Measurements from ENCODE around the gene SLC30A9. TPM values are rescaled to one million over a fixed set of nuclear protein-coding genes. Genes with fewer than 3 reads are reported as not detected.

The SLC30A9 gene
- polyA plus RNA-seq, 6 donors from 2014 or later = 35.3 to 48.6 (median 41.5) TPM

DNA sequence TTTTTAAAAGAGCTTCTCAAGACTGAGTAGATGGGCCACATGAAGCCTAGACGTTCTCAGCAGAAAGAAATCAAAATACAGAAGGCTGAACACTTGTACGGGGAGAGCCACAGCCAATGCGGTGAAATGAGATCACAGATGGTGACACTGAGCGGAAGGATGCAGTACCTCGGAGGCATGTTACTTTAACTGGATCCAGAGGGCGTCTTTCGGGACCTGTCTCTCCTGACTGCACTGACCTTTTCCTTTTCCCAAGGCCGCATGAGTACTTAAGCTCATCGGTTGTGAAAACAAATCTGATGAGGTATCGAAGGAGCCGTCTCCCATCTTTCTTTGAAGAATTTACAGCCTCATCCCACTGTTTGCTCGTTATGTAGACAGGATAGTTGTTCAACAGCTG, 129.6 kb downstream of the SLC30A9 start:
- no peak for DNase-seq
- Mint-ChIP-seq H3K4me3 (no peak overlapping the region), H3K4me1 (peaks cover 0 to 4% (median 0%) of the 10 kb centered on the region in 3 donors), H3K27ac (no peak overlapping the region), H3K9me3 (no peaks in the 10 kb centered on the region), H3K36me3 (peaks cover 39 to 65% of the 10 kb centered on the region in 2 donors), H3K27me3 (no peaks in the 10 kb centered on the region)
- no peak for ATAC-seq (ENCODE audit: low read depth in 2 of 2)

DNA sequence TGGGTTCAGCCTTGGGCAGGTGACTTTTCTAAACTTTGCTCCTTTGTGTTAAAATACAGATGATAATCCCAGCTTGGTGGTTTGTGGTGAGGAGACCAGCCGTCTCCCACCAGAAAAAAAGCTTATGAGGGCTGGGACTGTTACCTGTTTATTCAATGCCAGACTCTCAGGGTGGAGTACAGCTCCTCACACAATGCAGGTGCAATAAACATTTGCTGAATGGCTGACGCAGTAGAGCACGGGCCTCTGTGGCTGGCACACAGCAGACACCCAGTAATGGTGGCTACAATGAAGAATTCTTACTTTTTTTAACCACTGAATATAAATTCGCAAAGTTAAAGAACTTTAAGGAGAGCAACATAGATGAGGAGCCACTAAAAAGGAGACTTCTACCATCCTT, 131.9 kb downstream of the SLC30A9 start:
- no peaks in the 10 kb centered on the region for H3K27me3 Mint-ChIP-seq
- no peak overlapping the region for H3K27ac Mint-ChIP-seq
- H3K36me3 Mint-ChIP-seq = peaks cover 37 to 55% of the 10 kb centered on the region in 2 donors
- H3K4me1 Mint-ChIP-seq = peaks cover 0 to 4% (median 3%) of the 10 kb centered on the region in 3 donors
- no peak for ATAC-seq (ENCODE audit: low read depth in 2 of 2)
- H3K9me3 Mint-ChIP-seq = no peaks in the 10 kb centered on the region
- DNase-seq = no peak
- H3K4me3 Mint-ChIP-seq = no peak overlapping the region

DNA sequence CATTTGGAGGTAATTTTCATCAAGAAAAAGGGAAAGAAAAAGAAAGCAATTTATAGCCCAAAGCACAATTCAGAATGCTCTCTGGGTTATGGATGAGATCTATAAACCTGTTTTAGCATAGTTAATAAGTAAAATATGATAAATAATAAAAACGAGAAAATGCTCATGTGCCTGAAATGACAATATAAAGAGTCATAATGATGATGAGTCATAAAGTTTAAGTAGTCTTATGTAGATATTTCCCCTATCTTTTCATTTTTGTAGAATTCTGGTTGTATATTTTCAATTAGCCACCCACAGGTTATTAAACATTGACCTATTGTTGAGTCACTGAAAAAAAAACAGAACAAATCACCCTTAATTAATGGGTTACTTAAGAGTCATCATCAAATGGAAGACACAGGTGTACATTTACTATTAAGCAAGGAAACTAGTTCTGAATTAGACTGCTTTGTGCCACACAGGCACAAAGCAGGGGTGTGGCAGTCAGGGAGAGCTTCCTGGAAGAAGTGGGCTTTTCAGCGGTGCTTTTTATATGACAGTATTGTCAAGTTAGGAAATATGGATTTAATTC, 132.8 kb downstream of the SLC30A9 start:
- DNase-seq = no peak
- Mint-ChIP-seq H3K27ac (no peak overlapping the region), H3K4me3 (no peak overlapping the region), H3K9me3 (no peaks in the 10 kb centered on the region), H3K4me1 (peaks cover 7 to 11% (median 10%) of the 10 kb centered on the region in 3 donors), H3K36me3 (peaks cover 30 to 49% of the 10 kb centered on the region in 2 donors), H3K27me3 (no peaks in the 10 kb centered on the region)
- ATAC-seq (ENCODE audit: low read depth in 2 of 2) = no peak

DNA sequence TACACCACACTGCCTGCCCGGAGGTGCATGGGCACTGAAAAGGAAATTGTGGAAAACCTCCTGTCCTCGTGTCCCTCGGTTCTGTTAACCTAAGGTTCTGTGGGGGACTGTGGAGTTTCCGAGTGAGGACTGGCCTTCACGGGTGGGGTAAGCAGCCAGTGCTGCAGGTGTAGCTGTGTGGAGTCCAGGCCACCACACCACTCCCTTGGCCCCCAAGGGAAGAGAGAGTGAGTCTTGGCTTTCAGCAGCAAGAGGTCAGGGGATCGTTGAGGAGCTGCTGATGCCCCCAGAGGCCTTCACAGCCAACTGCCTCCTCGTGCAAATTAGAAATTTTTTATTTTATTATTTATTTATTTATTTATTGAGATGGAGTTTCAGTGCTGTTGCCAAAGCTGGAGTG, 141.8 kb downstream of the SLC30A9 start:
- Mint-ChIP-seq H3K27me3 (no peaks in the 10 kb centered on the region), H3K4me1 (peaks cover 19 to 31% (median 21%) of the 10 kb centered on the region in 3 donors), H3K36me3 (peaks cover 0 to 9% of the 10 kb centered on the region in 2 donors), H3K27ac (peak overlapping the region in 1 of 6 donors; percentile 15), H3K4me3 (no peak overlapping the region), H3K9me3 (peaks cover 0 to 6% (median 0%) of the 10 kb centered on the region in 7 donors)
- DNase-seq (no peak), ATAC-seq (ENCODE audit: low read depth in 2 of 2) (no peak)

DNA sequence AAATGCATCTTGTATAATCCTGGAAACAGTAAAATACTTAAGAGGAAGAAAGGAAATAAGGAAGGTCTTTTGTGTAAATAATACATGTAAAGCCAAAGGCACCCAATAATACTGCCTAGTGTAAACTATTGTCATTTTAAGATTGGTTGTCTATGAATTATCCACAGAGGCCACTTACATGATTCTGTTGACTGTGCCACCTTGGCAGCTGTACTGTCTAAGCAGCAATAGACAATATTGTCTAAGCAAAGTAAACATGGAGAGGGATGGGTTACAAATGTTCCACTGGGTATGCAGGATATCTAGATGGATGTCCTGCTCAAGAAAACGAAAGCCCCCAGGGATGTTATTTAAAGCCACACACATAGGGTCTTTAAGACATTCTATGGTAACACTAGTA, 142.7 kb downstream of the SLC30A9 start:
- peaks cover 14 to 26% (median 15%) of the 10 kb centered on the region in 3 donors for H3K4me1 Mint-ChIP-seq
- ATAC-seq (ENCODE audit: low read depth in 2 of 2) (no peak), DNase-seq (no peak)
- peaks cover 0 to 8% of the 10 kb centered on the region in 2 donors for H3K36me3 Mint-ChIP-seq
- peaks cover 0 to 6% (median 0%) of the 10 kb centered on the region in 7 donors for H3K9me3 Mint-ChIP-seq
- H3K27ac Mint-ChIP-seq = no peak overlapping the region
- H3K4me3 Mint-ChIP-seq = no peak overlapping the region
- H3K27me3 Mint-ChIP-seq = no peaks in the 10 kb centered on the region

DNA sequence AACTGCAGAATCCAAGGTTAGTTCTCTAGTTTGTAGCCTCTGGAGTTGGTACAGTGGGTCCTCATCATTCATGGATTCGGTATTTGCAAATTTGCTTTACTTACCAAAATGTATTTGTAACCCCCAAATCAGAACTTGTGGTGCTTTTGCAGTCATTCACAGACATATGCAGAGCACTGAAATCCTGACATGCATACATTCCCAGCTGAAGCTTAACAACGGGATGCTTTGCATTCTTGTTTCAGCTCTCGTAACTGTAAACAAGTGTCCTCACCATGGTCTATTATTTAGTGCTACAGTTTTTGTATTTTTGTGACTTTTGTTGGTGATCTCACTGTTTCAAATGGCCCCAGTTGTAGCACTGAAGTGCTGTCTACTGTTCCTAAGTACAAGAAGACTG, 146.0 kb downstream of the SLC30A9 start:
- H3K36me3 Mint-ChIP-seq = peaks cover 8 to 12% of the 10 kb centered on the region in 2 donors
- H3K27ac Mint-ChIP-seq = no peak overlapping the region
- peaks cover 0 to 17% (median 3%) of the 10 kb centered on the region in 3 donors for H3K4me1 Mint-ChIP-seq
- H3K27me3 Mint-ChIP-seq = no peaks in the 10 kb centered on the region
- H3K4me3 Mint-ChIP-seq = no peak overlapping the region
- ATAC-seq (ENCODE audit: low read depth in 2 of 2) = no peak
- no peaks in the 10 kb centered on the region for H3K9me3 Mint-ChIP-seq
- DNase-seq = no peak

Other genes with a start within 250 kb of the SLC30A9 start
- gene PHOX2B, start 241.8 kb upstream of the SLC30A9 start, polyA plus RNA-seq (ENCODE audit: low read depth in 6 of 6) = not detected
- 10 to 100 TPM in 4 of 6 donors, 1 to 10 TPM in 2; 6.9 to 16.7 (median 14.0) TPM for gene TMEM33, start 55.1 kb upstream of the SLC30A9 start, polyA plus RNA-seq (ENCODE audit: low read depth in 6 of 6)
- under 1 TPM in 1 of 6 donors, not detected in 5; 0.08 TPM for gene DCAF4L1, start 8.8 kb upstream of the SLC30A9 start, polyA plus RNA-seq (ENCODE audit: low read depth in 6 of 6)
- gene BEND4, start 162.1 kb downstream of the SLC30A9 start, polyA plus RNA-seq (ENCODE audit: low read depth in 6 of 6) = 10 to 100 TPM in 2 of 6 donors, 1 to 10 TPM in 4; 6.8 to 12.2 (median 8.7) TPM

Measured in naive B cell (primary cell).